Right lobe of liver (tissue), 6 donors: ENCODE results near the gene ZNF385B. TPM values are rescaled to one million over a fixed set of nuclear protein-coding genes. Genes with fewer than 3 reads are reported as not detected.

ENCODE experiments used
- ATAC-seq, 4 donors: fragments of 200-7000 bp; cut with Tn5 transposase; one replicate each; pipeline ENCODE4 v1.9.1; 2020; ENCODE audit warnings: mild to moderate bottlenecking in 4 of 4, moderate library complexity in 4 of 4
- DNase-seq, 3 donors: peaks; one replicate each; pipeline ENCODE4 v3.0.0-alpha.2; 2020
- H3K27ac ChIP-seq, 3 donors: fragments of 200-600 bp; one replicate each; pipeline ENCODE4 v1.8.0; 2022
- H3K27me3 ChIP-seq, 2 donors: fragments of 200-600 bp; one replicate each; pipeline ENCODE4 v1.8.0; 2022
- H3K36me3 ChIP-seq, 4 donors: fragments of 200-600 bp; sonication (generic) in 1 of 4; one replicate each; pipeline versions ENCODE4 v1.5.1 to v1.8.0; 2017 to 2022; ENCODE audit warnings: control low read depth in 1 of 4
- H3K4me1 ChIP-seq, 4 donors: fragments of 200-600 bp; sonication (generic) in 1 of 4; one replicate each; pipeline versions ENCODE4 v1.5.1 to v1.8.0; 2017 to 2022; ENCODE audit warnings: control low read depth in 1 of 4
- H3K4me3 ChIP-seq, 3 donors: fragments of 200-600 bp; one replicate each; pipeline ENCODE4 v1.8.0; 2022
- H3K9me3 ChIP-seq, 4 donors: fragments of 200-600 bp; sonication (generic) in 1 of 4; one replicate each; pipeline versions ENCODE4 v1.5.1 to v1.8.0; 2017 to 2022; ENCODE audit warnings: control low read depth in 1 of 4
- POLR2A ChIP-seq: fragments of 450-650 bp; IDR thresholded peaks from one replicate; pipeline ENCODE4 v1.6.1; 2017; ENCODE audit warnings: antibody characterized with exemption, mild to moderate bottlenecking
- WGBS: methylation state at CpG from one replicate; pipeline ENCODE4 v1.1.6; 2018; ENCODE audit warnings: low coverage, low lambda C conversion rate; ENCODE audit not compliant: insufficient coverage; ENCODE audit errors: missing lambda C conversion rate; 5-methylcytosine and 5-hydroxymethylcytosine counted together
- intact Hi-C, 2 donors: fragments of 100-400 bp; cut with DNase I; formaldehyde crosslinking; loops; one replicate each; pipeline versions ENCODE4 v1.11.2 to v1.14.1; 2022
- total RNA-seq, 6 experiments: library from RNA; depleted of rRNA in 2 of 6; stranded (reverse); fragments of >200 nt in 2 of 6; fragmentation: NEBNext Ultra II Directional in 3 of 6; extraction: Animal tissue kit (Norgen Biotek cat#: 25700) in 3 of 6; gene quantifications; one replicate each; pipeline versions ENCODE4 v1.1.0 to v1.2.4, GENCODE V29; 2016 to 2023
- TF ChIP-seq, protein P1 (sequence below), 4 donors: fragments of 200-600 bp in 3 of 4; fragments of 450-650 bp in 1 of 4; IDR thresholded peaks; one replicate each; pipeline versions ENCODE4 v1.5.1 to v1.8.0; 2016 to 2022; ENCODE audit warnings: antibody characterized with exemption in 4 of 4, mild to moderate bottlenecking in 2 of 4
- donor health status: DM: no; HTN: yes; CAD: no.
- donor health status: DM: no; HTN: no; CAD: no.
- donor health status: DM: no; HTN: no; CAD: no.
- donor health status: DM: no; HTN: yes; CAD: no.
- donor health status: DM: no; HTN: yes; CAD: no.

The ZNF385B gene
- total RNA-seq, 6 experiments from 2014 or later = 3.9 to 15.7 (median 5.9) TPM

DNA sequence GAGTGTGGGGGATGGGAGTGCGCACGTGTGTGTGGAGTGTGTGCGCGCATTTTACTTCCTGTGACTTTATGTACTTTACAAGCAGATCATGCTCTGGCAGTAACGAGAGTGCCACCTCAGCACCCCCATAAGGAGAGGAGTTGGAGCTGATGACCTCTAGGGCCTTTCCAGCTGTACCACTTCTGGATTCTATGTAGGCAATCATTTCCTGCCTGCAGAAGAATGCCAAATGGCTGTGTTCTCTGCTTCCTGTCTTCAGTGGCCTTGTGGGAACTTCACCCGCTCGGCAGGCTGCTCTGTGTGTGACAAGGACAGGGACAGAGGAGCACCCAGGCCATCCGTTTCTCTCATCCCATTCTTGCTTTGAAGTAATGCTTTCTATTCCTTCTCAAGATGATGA is 22.8 kb upstream of the ZNF385B start:
- ATAC-seq (no peak), DNase-seq (no peak)
- Histone ChIP-seq H3K9me3 (no peaks in the 10 kb centered on the region), H3K36me3 (no peaks in the 10 kb centered on the region), H3K4me3 (no peak overlapping the region), H3K27me3 (no peaks in the 10 kb centered on the region), H3K27ac (no peak overlapping the region), H3K4me1 (no peaks in the 10 kb centered on the region)
- TF ChIP-seq, protein P1, sequence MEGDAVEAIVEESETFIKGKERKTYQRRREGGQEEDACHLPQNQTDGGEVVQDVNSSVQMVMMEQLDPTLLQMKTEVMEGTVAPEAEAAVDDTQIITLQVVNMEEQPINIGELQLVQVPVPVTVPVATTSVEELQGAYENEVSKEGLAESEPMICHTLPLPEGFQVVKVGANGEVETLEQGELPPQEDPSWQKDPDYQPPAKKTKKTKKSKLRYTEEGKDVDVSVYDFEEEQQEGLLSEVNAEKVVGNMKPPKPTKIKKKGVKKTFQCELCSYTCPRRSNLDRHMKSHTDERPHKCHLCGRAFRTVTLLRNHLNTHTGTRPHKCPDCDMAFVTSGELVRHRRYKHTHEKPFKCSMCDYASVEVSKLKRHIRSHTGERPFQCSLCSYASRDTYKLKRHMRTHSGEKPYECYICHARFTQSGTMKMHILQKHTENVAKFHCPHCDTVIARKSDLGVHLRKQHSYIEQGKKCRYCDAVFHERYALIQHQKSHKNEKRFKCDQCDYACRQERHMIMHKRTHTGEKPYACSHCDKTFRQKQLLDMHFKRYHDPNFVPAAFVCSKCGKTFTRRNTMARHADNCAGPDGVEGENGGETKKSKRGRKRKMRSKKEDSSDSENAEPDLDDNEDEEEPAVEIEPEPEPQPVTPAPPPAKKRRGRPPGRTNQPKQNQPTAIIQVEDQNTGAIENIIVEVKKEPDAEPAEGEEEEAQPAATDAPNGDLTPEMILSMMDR (IDR thresholded peaks at IDR 0.05) = no peak
- no peak for TF ChIP-seq POLR2A
- intact Hi-C loops = no loop called here
- WGBS = 60% methylated on average over 5 of the region's 8 CpGs

DNA sequence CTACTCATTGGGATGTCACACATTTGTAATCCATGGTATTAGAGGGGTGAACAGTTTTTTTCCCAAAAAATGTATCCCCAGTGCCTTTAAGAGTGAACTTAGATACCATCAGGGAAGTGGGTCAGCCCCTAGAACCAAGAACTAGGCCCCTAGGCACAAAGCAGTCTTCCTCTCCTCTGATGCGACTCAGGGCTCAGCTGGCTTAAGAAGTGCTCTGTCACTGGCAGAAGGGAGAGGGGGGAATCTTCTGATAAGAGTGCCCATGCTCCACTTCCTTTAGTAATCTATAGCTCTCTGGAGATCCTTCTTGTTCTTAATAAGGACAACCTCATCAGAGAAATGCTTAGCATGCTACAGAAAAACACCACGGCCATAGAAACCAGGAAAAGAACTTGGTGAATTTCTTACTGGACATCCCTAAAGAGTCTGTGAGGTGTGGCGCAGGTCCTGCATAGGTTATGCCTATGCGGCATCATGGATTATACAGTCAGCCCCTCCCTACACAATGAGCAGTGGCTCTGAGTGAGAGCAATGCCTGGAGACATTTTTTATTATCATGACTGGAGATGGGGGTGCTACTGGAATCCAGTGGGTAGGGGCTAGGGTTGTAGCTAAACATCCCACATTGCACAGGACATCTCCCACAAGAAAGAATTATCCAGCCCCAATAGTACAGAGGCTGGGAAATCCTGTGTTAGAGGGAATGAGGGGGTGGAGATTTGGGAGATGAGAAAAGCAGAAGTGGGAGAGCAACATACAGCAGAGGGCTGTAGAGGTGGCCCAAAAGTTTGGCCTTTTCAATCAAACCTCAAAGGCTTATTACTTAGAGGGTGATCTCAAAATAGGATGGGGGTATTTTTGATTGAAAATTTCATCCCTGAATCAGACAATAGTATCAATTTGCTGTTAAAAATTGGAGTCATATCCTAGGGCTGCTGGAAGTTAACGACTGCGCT is 21.7 kb upstream of the ZNF385B start:
- ATAC-seq (no peak), DNase-seq (no peak)
- no peaks in the 10 kb centered on the region for H3K9me3 ChIP-seq
- intact Hi-C loops = no loop called here
- TF ChIP-seq, protein P1 (IDR thresholded peaks at IDR 0.05) = no peak
- TF ChIP-seq POLR2A = no peak
- no peaks in the 10 kb centered on the region for H3K27me3 ChIP-seq
- H3K4me3 ChIP-seq = no peak overlapping the region
- H3K4me1 ChIP-seq = no peaks in the 10 kb centered on the region
- no peaks in the 10 kb centered on the region for H3K36me3 ChIP-seq
- 95% methylated on average over 5 of the region's 6 CpGs for WGBS
- H3K27ac ChIP-seq = no peak overlapping the region

DNA sequence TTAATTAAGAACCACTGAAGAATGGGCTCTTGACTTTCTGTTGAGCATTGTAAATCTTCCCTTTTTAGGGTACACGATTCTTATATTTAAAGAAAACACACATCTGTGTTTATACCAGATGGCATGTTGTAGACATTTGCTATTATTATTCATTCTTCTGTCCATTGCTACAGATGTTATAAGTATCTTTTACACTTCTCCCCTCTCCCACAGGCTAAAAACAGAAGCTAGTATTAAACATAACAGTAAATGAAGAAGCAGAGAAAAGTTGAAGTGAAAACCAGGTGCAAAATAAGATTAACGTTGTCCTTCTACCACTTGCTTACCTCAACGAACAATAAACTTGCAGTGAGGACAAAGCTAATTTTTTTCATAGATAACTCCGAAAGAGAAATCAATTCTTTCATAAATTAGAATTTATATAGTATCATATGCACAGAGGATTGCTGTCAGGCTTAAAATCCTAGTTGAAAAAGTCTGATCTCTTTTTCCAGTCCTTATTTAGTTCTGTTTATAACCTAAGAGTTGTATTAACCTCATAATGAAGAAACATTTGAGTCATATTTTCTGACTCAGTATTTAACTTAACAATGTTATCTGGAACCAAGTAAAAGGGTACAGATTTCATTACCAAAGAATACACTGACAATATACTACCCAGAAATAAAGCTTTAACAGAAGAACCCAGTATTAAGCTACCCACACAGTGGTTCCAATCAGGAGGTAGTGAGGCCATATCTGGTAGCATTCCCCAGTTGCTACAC is 16.4 kb upstream of the ZNF385B start:
- H3K4me3 ChIP-seq = no peak overlapping the region
- intact Hi-C loops = no loop called here
- H3K27ac ChIP-seq = no peak overlapping the region
- ATAC-seq (no peak), DNase-seq (no peak)
- no peaks in the 10 kb centered on the region for H3K36me3 ChIP-seq
- TF ChIP-seq POLR2A = no peak
- TF ChIP-seq, protein P1 (IDR thresholded peaks at IDR 0.05) = no peak
- no peaks in the 10 kb centered on the region for H3K27me3 ChIP-seq
- no peaks in the 10 kb centered on the region for H3K4me1 ChIP-seq
- WGBS = 78% methylated on average over 4 of the region's 4 CpGs
- no peaks in the 10 kb centered on the region for H3K9me3 ChIP-seq

DNA sequence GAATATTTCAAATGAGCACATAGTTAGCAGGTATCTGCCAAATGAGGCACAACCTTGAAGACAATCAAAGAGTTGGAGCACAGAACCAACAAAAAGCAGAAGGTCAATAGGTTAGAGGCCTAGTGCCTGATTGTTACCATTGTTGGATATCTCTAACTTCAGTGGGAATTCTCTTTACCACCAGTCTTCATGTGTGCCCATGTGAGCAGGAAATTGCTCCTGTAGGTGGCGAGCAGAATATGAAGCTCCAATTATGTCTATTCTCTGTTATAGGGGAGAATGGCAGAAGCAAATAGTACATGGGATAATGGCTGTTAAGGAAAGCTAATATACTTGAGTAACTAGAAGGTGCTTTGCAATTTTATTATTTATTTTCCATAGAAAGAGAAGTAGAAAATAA is 14.9 kb upstream of the ZNF385B start:
- Histone ChIP-seq H3K4me3 (no peak overlapping the region), H3K27me3 (no peaks in the 10 kb centered on the region), H3K27ac (no peak overlapping the region), H3K4me1 (no peaks in the 10 kb centered on the region), H3K36me3 (no peaks in the 10 kb centered on the region), H3K9me3 (no peaks in the 10 kb centered on the region)
- intact Hi-C loops = no loop called here
- no peak for TF ChIP-seq POLR2A
- TF ChIP-seq, protein P1 (IDR thresholded peaks at IDR 0.05) = peak in 1 of 4 donors; percentile 11
- WGBS = 71% methylated on average over 1 of the region's 1 CpG
- ATAC-seq (peak in 2 of 4 donors; percentile 25 to 30), DNase-seq (no peak)
